ENCODE data around the gene PBX1. TPM values are rescaled to one million over a fixed set of nuclear protein-coding genes. Genes with fewer than 3 reads are reported as not detected.

Gene PBX1
- total and polyA plus RNA-seq, 12 donors = 13.3 to 91.8 (median 62.7) TPM

GRCh38 chr1:164561472-164561871 is 2.5 kb downstream of the PBX1 start:
- 6 to 12% methylated on average over 1 of the region's 1 CpG for WGBS, 2 donors
- no peak for TF ChIP-seq CTCF (IDR thresholded peaks at IDR 0.05)
- Histone ChIP-seq H3K36me3 (no peaks in the 10 kb centered on the region), H3K4me3 (peak overlapping the region; percentile 55 to 79 (median 73)), H3K27ac (peak overlapping the region; percentile 6 to 91 (median 84)), H3K27me3 (peaks cover 0 to 15% (median 0%) of the 10 kb centered on the region in 7 donors), H3K9me3 (no peaks in the 10 kb centered on the region), H3K4me1 (peaks cover 2 to 37% (median 21%) of the 10 kb centered on the region in 9 donors)
- ATAC-seq = no peak
- no peak for DNase-seq
- intact Hi-C loops (cut with DNase I) = loop anchor here in 8 of 10 donors (5.0 to 10.0 kb wide), 8 partner anchors 41 to 226 kb away; no protein-coding TSS in a partner anchor

GRCh38 chr1:164562061-164562460 is 3.1 kb downstream of the PBX1 start:
- H3K36me3 ChIP-seq = no peaks in the 10 kb centered on the region
- ATAC-seq (no peak), DNase-seq (no peak)
- H3K27ac ChIP-seq = peak overlapping the region in 8 of 10 donors; percentile 78 to 91 (median 86)
- peaks cover 0 to 15% (median 0%) of the 10 kb centered on the region in 7 donors for H3K27me3 ChIP-seq
- H3K9me3 ChIP-seq = no peaks in the 10 kb centered on the region
- intact Hi-C loops (cut with DNase I) = loop anchor here in 8 of 10 donors (5.0 to 10.0 kb wide), 8 partner anchors 40 to 225 kb away; no protein-coding TSS in a partner anchor
- TF ChIP-seq CTCF (IDR thresholded peaks at IDR 0.05) = no peak
- peaks cover 2 to 43% (median 26%) of the 10 kb centered on the region in 9 donors for H3K4me1 ChIP-seq
- H3K4me3 ChIP-seq = peak overlapping the region in 9 of 10 donors; percentile 55 to 78 (median 73)

- WGBS, 2 donors = 24 to 26% methylated on average over 4 of the region's 4 CpGs
- H3K4me3 ChIP-seq = peak overlapping the region; percentile 8 to 78 (median 72)
- peaks cover 2 to 44% (median 29%) of the 10 kb centered on the region in 9 donors for H3K4me1 ChIP-seq
- DNase-seq (no peak), ATAC-seq (no peak)
- intact Hi-C loops (cut with DNase I) = loop anchor here in 8 of 10 donors (5.0 to 10.0 kb wide), 8 partner anchors 40 to 225 kb away; no protein-coding TSS in a partner anchor
- TF ChIP-seq CTCF (IDR thresholded peaks at IDR 0.05) = no peak
- no peaks in the 10 kb centered on the region for H3K36me3 ChIP-seq
- no peaks in the 10 kb centered on the region for H3K9me3 ChIP-seq
- H3K27ac ChIP-seq = peak overlapping the region in 9 of 10 donors; percentile 37 to 91 (median 64)
- peaks cover 0 to 15% (median 0%) of the 10 kb centered on the region in 7 donors for H3K27me3 ChIP-seq
Measured at GRCh38 chr1:164562511-164562910, 3.5 kb downstream of the PBX1 start.

- Histone ChIP-seq H3K27me3 (peaks cover 0 to 15% (median 0%) of the 10 kb centered on the region in 7 donors), H3K4me1 (peaks cover 2 to 44% (median 27%) of the 10 kb centered on the region in 9 donors), H3K27ac (peak overlapping the region in 9 of 10 donors; percentile 55 to 91 (median 64)), H3K9me3 (no peaks in the 10 kb centered on the region), H3K4me3 (peak overlapping the region; percentile 8 to 78 (median 72)), H3K36me3 (no peaks in the 10 kb centered on the region)
- DNase-seq = no peak
- no peak for TF ChIP-seq CTCF (IDR thresholded peaks at IDR 0.05)
- intact Hi-C loops (cut with DNase I) = loop anchor here in 8 of 10 donors (5.0 to 10.0 kb wide), 8 partner anchors 39 to 224 kb away; no protein-coding TSS in a partner anchor
- 19 to 27% methylated on average over 3 of the region's 3 CpGs for WGBS, 2 donors
- ATAC-seq = no peak
Measured at GRCh38 chr1:164562947-164563520, 4.0 kb downstream of the PBX1 start.

Measured in heart right ventricle (tissue), 16 donors.